ENCODE results near the gene ATL3.

ATL3 gene, protein sequence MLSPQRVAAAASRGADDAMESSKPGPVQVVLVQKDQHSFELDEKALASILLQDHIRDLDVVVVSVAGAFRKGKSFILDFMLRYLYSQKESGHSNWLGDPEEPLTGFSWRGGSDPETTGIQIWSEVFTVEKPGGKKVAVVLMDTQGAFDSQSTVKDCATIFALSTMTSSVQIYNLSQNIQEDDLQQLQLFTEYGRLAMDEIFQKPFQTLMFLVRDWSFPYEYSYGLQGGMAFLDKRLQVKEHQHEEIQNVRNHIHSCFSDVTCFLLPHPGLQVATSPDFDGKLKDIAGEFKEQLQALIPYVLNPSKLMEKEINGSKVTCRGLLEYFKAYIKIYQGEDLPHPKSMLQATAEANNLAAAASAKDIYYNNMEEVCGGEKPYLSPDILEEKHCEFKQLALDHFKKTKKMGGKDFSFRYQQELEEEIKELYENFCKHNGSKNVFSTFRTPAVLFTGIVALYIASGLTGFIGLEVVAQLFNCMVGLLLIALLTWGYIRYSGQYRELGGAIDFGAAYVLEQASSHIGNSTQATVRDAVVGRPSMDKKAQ
- total RNA-seq, result 82.2 to 201 (median 164) reads per million in 9 experiments

DNA sequence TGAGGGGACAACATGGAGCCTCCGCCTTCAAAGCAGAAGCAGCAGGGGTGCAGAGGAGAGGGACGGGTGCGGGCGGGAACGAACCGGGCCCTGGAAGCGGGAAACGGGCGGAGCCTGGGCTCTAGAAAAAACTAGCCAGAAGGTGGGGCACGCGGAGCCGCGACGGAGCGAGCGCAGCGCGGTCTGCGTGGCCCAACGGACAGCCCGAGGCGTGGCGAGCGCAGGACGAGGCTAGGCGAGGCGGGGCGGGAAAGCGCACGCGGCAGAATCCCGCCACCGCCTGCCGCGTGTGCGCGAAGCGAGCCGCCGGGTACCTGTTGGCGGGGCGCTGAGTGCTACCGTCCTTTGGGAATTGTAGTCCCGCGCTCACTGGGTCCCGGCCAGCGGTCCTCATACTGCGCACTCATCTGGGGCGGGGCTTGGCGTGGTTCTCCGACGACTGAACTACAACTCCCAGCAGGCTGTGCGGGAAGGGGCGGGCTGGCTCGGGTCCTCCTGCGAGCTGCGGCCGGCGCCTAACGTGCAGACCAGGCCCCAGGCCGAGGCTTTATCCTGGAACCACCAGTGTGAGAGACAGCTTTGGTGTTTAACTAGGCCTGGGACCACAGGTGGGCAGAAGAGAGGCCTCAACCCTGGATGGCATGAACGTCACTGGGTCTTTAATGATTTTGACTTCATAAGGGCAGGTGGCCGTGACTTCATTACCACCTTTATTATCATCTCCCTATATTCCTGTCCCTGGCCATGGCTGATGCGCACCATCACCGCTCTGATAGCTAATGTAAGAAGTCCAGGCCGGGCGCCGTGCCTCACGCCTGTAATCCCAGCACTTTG, at the start of gene ATL3:
ATL3 (minus strand) TSS at position 55 of the 834 bp plus-strand sequence; CDS start at position 14, 41 bp downstream.
- Mint-ChIP-seq H3K4me3 (peak within 1 kb of the TSS; percentile 82 to 87), H3K27ac (peak within 1 kb of the TSS; percentile 49 to 92), H3K9me3 (no peaks in the 10 kb centered on the region), H3K36me3 (ENCODE audit: insufficient read depth) (peaks cover 3% of the 10 kb centered on the region), H3K27me3 (no peaks in the 10 kb centered on the region), H3K4me1 (ENCODE audit: low read depth in 2 of 2) (peaks cover 20 to 21% of the 10 kb centered on the region in 2 donors)
- DNase-seq (peak; percentile 91 to 94 (median 93)), ATAC-seq (replicated peaks) (peak; percentile 93)

DNA sequence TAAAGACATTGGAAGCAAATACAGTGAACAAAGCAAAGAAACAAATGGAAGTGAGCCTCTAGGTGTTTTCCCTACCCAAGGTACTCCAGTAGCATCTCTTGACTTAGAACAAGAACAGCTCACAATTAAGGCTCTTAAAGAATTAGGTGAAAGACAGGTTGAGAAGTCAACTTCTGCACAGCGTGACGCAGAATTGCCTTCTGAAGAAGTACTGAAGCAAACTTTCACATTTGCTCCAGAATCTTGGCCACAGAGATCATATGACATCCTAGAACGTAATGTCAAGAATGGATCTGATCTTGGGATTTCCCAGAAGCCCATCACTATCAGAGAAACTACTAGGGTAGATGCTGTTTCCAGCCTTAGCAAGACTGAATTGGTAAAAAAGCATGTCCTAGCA, 49.4 kb upstream of the ATL3 start:
- Mint-ChIP-seq H3K27me3 (no peaks in the 10 kb centered on the region), H3K4me1 (ENCODE audit: low read depth in 2 of 2) (peaks cover 5 to 8% of the 10 kb centered on the region in 2 donors), H3K27ac (no peak overlapping the region), H3K9me3 (no peaks in the 10 kb centered on the region), H3K4me3 (no peak overlapping the region), H3K36me3 (ENCODE audit: insufficient read depth) (peaks cover 3% of the 10 kb centered on the region)
- ATAC-seq (replicated peaks), result no peak
- DNase-seq, result no peak

DNA sequence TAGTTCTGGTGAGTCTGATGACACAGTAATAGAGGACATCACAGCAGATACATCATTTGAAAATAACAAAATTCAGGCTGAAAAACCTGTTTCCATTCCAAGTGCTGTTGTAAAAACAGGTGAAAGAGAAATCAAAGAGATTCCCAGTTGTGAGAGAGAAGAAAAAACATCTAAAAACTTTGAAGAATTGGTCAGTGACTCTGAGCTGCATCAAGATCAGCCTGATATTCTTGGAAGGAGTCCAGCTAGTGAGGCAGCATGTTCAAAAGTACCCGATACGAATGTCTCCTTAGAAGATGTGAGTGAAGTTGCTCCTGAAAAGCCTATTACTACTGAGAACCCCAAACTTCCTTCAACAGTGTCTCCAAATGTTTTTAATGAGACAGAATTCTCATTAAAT, 48.8 kb upstream of the ATL3 start:
- ATAC-seq (replicated peaks), result no peak
- Mint-ChIP-seq H3K36me3 (ENCODE audit: insufficient read depth) (peaks cover 3% of the 10 kb centered on the region), H3K9me3 (no peaks in the 10 kb centered on the region), H3K27me3 (no peaks in the 10 kb centered on the region), H3K27ac (no peak overlapping the region), H3K4me1 (ENCODE audit: low read depth in 2 of 2) (peaks cover 5 to 8% of the 10 kb centered on the region in 2 donors), H3K4me3 (no peak overlapping the region)
- DNase-seq, result no peak

DNA sequence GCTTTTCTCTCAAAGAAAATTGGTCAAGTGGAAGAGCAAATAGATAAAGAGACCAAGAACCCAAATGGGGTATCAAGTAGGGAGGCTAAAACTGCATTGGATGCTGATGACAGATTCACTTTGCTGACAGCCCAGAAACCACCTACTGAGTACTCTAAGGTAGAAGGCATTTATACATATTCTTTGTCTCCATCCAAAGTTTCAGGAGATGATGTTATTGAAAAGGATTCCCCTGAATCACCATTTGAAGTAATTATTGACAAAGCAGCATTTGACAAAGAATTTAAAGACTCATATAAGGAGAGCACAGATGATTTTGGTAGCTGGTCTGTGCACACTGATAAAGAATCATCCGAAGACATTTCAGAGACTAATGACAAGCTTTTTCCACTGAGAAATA, 47.8 kb upstream of the ATL3 start:
- Mint-ChIP-seq H3K9me3 (no peaks in the 10 kb centered on the region), H3K4me1 (ENCODE audit: low read depth in 2 of 2) (peaks cover 5 to 8% of the 10 kb centered on the region in 2 donors), H3K4me3 (no peak overlapping the region), H3K36me3 (ENCODE audit: insufficient read depth) (peaks cover 3% of the 10 kb centered on the region), H3K27me3 (no peaks in the 10 kb centered on the region), H3K27ac (peak overlapping the region in 1 of 2 donors; percentile 39)
- no peak for ATAC-seq (replicated peaks)
- DNase-seq, result no peak

DNA sequence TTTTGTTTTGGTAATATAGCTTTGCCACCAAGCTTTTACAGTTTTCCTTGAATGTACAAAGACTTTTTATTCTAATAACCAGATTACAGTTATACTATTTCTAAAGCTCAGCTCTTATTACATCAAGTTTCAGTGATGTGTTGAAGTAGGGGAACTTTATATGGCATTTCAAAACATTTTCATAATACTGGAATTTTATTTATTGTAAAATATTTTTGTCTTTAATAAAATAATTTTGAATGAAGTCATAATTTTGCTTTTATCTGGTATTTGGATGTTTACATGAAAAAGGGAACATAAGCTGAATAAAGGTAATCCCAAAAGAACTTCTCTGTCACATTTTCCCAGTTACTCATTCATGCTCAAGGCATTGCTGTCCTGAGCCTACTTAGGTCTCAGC, 44.9 kb upstream of the ATL3 start:
- peaks cover 0 to 4% of the 10 kb centered on the region in 2 donors for H3K4me1 Mint-ChIP-seq (ENCODE audit: low read depth in 2 of 2)
- no peaks in the 10 kb centered on the region for H3K9me3 Mint-ChIP-seq
- no peaks in the 10 kb centered on the region for H3K27me3 Mint-ChIP-seq
- DNase-seq, result no peak
- ATAC-seq (replicated peaks), result no peak
- H3K4me3 Mint-ChIP-seq, result no peak overlapping the region
- H3K27ac Mint-ChIP-seq, result no peak overlapping the region
- peaks cover 3% of the 10 kb centered on the region for H3K36me3 Mint-ChIP-seq (ENCODE audit: insufficient read depth)

DNA sequence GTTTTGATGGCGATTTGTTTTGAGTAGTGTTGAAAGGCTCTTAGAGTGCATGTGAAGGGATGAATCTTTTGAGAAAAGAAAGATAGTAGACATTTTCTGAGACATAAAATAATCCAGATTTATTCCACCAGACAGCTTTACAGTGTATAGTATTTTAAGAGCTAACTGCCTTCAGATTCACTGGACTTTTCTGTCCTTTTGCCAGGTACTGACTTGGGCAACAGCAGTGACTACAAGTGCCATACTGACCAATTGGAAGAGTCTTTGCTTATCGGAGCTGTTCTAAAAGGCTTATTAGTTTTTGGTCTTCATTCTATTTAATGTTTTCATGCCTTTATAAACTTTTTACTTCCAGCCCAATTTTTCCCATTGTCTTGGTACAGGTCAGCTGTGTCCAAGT, 42.6 kb upstream of the ATL3 start:
- DNase-seq, result no peak
- H3K4me3 Mint-ChIP-seq, result no peak overlapping the region
- ATAC-seq (replicated peaks), result no peak
- no peaks in the 10 kb centered on the region for H3K9me3 Mint-ChIP-seq
- peaks cover 0 to 5% of the 10 kb centered on the region in 2 donors for H3K4me1 Mint-ChIP-seq (ENCODE audit: low read depth in 2 of 2)
- H3K27ac Mint-ChIP-seq, result no peak overlapping the region
- H3K27me3 Mint-ChIP-seq, result no peaks in the 10 kb centered on the region
- H3K36me3 Mint-ChIP-seq (ENCODE audit: insufficient read depth), result peaks cover 3% of the 10 kb centered on the region

DNA sequence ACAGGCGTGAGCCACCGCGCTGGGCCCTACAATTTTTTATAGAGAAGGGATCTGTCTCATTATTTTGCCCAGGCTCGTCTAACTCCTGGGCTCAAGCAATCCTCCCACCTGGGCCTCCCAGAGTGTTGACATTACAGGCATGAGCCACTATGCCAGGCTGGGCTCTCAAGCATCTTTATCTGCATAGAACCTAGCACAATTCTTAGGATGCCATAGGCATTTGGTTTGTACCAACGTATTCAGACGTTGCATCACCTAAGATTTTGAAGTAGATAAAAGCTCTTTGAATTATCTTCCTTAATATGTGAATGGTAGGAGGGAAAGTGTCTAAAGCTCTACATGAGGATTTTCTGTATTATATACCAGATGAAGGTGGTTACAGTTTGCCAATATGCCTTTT, 40.7 kb upstream of the ATL3 start:
- DNase-seq (no peak), ATAC-seq (replicated peaks) (no peak)
- no peak overlapping the region for H3K4me3 Mint-ChIP-seq
- no peaks in the 10 kb centered on the region for H3K9me3 Mint-ChIP-seq
- H3K27ac Mint-ChIP-seq, result peak overlapping the region in 1 of 2 donors; percentile 23
- H3K27me3 Mint-ChIP-seq, result no peaks in the 10 kb centered on the region
- peaks cover 4% of the 10 kb centered on the region for H3K36me3 Mint-ChIP-seq (ENCODE audit: insufficient read depth)
- peaks cover 0 to 5% of the 10 kb centered on the region in 2 donors for H3K4me1 Mint-ChIP-seq (ENCODE audit: low read depth in 2 of 2)

DNA sequence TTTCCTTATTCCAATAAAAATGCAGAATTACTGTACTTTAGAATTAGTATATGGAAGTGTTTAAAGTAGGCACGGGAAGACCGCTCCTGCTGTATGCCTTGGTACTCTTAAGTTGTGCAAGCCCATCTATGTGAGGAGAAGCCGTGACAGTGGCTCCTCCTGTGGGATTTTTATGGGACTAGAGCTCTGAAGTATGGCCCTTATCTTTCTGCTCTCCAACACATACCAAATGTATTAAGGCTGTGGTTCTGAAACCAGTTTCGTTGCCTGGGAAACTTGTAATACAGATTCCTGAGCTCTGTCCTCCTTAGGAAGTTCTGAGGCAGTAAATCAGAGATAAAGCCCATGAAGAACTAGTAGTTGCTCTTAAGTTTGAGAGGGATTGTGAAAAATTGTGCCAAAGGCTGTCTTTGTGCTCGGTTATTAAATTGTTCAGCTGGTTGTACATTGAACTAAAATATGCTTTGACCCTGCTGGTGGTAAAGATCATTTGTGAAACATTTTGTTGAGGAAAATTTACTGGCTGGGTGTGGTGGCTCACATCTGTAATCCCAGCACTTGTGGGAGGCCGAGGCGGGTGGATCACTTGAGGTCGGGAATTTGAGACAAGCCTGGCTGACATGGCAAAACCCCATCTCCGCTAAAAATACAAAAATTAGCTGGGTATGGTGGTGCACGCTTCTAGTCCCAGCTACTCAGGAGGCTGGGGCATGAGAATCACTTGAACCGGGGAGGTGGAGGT, 39.5 kb upstream of the ATL3 start:
- Mint-ChIP-seq H3K36me3 (ENCODE audit: insufficient read depth) (peaks cover 8% of the 10 kb centered on the region), H3K4me3 (no peak overlapping the region), H3K27ac (no peak overlapping the region), H3K9me3 (no peaks in the 10 kb centered on the region), H3K27me3 (no peaks in the 10 kb centered on the region), H3K4me1 (ENCODE audit: low read depth in 2 of 2) (peaks cover 0 to 5% of the 10 kb centered on the region in 2 donors)
- DNase-seq (no peak), ATAC-seq (replicated peaks) (no peak)

DNA sequence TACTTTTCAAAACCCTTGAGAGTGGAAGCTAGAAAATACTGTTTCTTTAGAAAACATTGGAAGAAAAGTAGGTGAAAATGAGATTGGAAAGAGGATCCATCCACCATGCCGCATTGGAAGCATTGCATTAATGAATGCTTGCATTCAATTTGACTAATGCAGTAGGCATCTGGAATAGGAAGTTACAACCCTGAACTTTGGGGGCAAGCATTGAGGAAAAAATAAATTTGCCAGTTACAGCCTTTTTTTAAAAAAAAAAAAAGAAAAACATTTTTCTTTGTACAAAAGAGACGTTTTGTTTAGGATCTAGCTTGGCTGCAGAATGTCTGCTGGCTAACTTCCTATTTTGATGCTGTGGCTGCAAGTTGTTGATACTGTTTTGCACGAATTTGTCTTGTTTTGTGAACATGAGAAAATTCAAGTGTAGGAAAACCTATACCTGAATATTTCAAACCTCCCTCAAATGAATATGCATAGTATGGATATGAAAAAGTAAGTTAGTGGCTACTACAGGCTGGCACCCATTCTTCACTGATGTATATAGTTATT, 38.2 kb upstream of the ATL3 start:
- no peak overlapping the region for H3K4me3 Mint-ChIP-seq
- no peaks in the 10 kb centered on the region for H3K27me3 Mint-ChIP-seq
- ATAC-seq (replicated peaks) (no peak), DNase-seq (no peak)
- H3K4me1 Mint-ChIP-seq (ENCODE audit: low read depth in 2 of 2), result peaks cover 0 to 7% of the 10 kb centered on the region in 2 donors
- no peaks in the 10 kb centered on the region for H3K9me3 Mint-ChIP-seq
- H3K36me3 Mint-ChIP-seq (ENCODE audit: insufficient read depth), result peaks cover 8% of the 10 kb centered on the region
- no peak overlapping the region for H3K27ac Mint-ChIP-seq

DNA sequence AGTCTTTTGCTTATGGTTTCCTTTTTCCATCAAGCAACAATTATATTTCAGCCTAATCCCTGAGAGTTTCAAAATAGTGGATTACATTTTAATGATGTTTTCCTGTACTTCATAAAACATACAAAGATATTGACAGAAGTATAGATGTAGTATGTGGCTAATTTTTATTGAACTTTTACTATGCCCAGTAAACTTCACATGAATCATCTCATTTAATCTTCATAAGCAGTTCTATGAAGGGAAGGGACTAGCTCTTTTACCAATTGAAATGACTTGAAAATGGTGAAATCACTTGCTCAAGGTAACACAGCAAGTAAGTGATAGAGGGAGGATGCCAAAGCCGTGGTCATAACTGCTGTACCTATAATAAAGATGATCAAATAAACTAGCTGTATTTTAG, 37.6 kb upstream of the ATL3 start:
- Mint-ChIP-seq H3K27me3 (no peaks in the 10 kb centered on the region), H3K9me3 (no peaks in the 10 kb centered on the region), H3K27ac (peak overlapping the region in 1 of 2 donors; percentile 29), H3K36me3 (ENCODE audit: insufficient read depth) (peaks cover 8% of the 10 kb centered on the region), H3K4me3 (no peak overlapping the region), H3K4me1 (ENCODE audit: low read depth in 2 of 2) (peaks cover 0 to 7% of the 10 kb centered on the region in 2 donors)
- DNase-seq, result no peak
- ATAC-seq (replicated peaks), result no peak

DNA sequence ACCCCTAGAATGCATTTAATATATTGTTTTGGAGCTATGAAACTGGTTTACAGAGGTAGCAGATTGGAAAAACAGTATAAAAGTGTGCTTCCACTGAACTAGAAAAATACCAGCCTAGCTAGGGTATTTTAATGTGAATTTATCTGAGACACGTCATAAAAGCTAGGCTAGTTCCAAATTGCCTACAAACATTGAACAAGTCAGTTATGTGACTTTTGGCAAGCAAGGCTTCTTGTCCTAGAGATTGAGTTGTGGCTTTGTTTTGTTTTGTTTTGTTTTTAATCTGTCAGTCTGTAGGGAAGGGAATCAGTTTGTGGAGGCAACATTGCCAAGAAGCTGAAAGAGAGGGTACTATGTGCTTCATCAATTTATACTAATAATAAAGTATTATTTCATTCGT, 34.4 kb upstream of the ATL3 start:
- Mint-ChIP-seq H3K4me3 (no peak overlapping the region), H3K27me3 (no peaks in the 10 kb centered on the region), H3K4me1 (ENCODE audit: low read depth in 2 of 2) (peaks cover 0 to 2% of the 10 kb centered on the region in 2 donors), H3K9me3 (no peaks in the 10 kb centered on the region), H3K36me3 (ENCODE audit: insufficient read depth) (peaks cover 11% of the 10 kb centered on the region), H3K27ac (no peak overlapping the region)
- ATAC-seq (replicated peaks), result no peak
- DNase-seq, result no peak

DNA sequence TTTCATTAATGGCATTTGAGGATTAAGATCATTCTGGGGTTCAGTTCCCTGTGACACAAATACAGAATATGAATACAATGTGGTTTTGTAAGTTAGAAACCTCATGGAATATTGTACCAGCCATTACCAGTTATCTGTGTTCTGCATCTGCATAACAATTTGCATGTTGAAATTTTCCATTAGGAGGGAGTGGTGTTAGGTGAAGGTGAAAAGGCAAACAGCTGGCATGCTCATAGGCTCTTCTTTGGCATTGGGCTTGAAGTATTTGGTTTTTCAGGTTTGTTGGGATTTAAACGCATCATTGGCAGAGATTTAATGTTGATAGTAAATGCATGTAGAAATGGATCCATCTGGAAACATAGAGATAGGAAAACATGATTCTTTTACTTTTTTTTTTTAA, 28.7 kb upstream of the ATL3 start:
- no peak for ATAC-seq (replicated peaks)

More for the DNA sequence above, 28.7 kb upstream of the ATL3 start:
- Mint-ChIP-seq H3K4me1 (ENCODE audit: low read depth in 2 of 2) (peaks cover 8% of the 10 kb centered on the region in 2 donors), H3K27ac (peak overlapping the region in 1 of 2 donors; percentile 10), H3K9me3 (no peaks in the 10 kb centered on the region), H3K4me3 (no peak overlapping the region), H3K27me3 (no peaks in the 10 kb centered on the region), H3K36me3 (ENCODE audit: insufficient read depth) (peaks cover 6% of the 10 kb centered on the region)
- no peak for DNase-seq

Data from effector memory CD8-positive, alpha-beta T cell (primary cell).